ENCODE results near the gene MOB3B.

Gene MOB3B

GRCh38 chr9:27328483-27328882 is 201.1 kb downstream of the MOB3B start:
- H3K9me3 Mint-ChIP-seq = no peaks in the 10 kb centered on the region
- H3K36me3 Mint-ChIP-seq (ENCODE audit: low read depth) = no peaks in the 10 kb centered on the region
- H3K27me3 Mint-ChIP-seq = no peaks in the 10 kb centered on the region
- no peaks in the 10 kb centered on the region for H3K4me1 Mint-ChIP-seq (ENCODE audit: low read depth)
- no peak overlapping the region for H3K4me3 Mint-ChIP-seq
- no peak overlapping the region for H3K27ac Mint-ChIP-seq

GRCh38 chr9:27311184-27311583 is 218.4 kb downstream of the MOB3B start:
- Mint-ChIP-seq H3K36me3 (ENCODE audit: low read depth) (no peaks in the 10 kb centered on the region), H3K27me3 (peaks cover 5% of the 10 kb centered on the region), H3K4me3 (no peak overlapping the region), H3K27ac (no peak overlapping the region), H3K4me1 (ENCODE audit: low read depth) (no peaks in the 10 kb centered on the region), H3K9me3 (no peaks in the 10 kb centered on the region)

- H3K27ac Mint-ChIP-seq = no peak overlapping the region
- no peak overlapping the region for H3K4me3 Mint-ChIP-seq
- no peaks in the 10 kb centered on the region for H3K9me3 Mint-ChIP-seq
- H3K36me3 Mint-ChIP-seq (ENCODE audit: low read depth) = no peaks in the 10 kb centered on the region
- no peaks in the 10 kb centered on the region for H3K4me1 Mint-ChIP-seq (ENCODE audit: low read depth)
- H3K27me3 Mint-ChIP-seq = peaks cover 7% of the 10 kb centered on the region
These were observed 219.0 kb downstream of the MOB3B start for GRCh38 chr9:27310582-27310981.

- Mint-ChIP-seq H3K27me3 (peaks cover 3% of the 10 kb centered on the region), H3K4me3 (no peak overlapping the region), H3K4me1 (ENCODE audit: low read depth) (no peaks in the 10 kb centered on the region), H3K36me3 (ENCODE audit: low read depth) (no peaks in the 10 kb centered on the region), H3K27ac (no peak overlapping the region), H3K9me3 (no peaks in the 10 kb centered on the region)
These were observed 220.8 kb downstream of the MOB3B start for GRCh38 chr9:27308691-27309390.

- Mint-ChIP-seq H3K4me3 (no peak overlapping the region), H3K4me1 (ENCODE audit: low read depth) (no peaks in the 10 kb centered on the region), H3K27me3 (peaks cover 3% of the 10 kb centered on the region), H3K27ac (no peak overlapping the region), H3K9me3 (no peaks in the 10 kb centered on the region), H3K36me3 (ENCODE audit: low read depth) (no peaks in the 10 kb centered on the region)
These were observed 225.1 kb downstream of the MOB3B start for GRCh38 chr9:27304521-27304920.

- no peaks in the 10 kb centered on the region for H3K4me1 Mint-ChIP-seq (ENCODE audit: low read depth)
These were observed 226.4 kb downstream of the MOB3B start for GRCh38 chr9:27303219-27303618.

GRCh38 chr9:27297050-27297449 is 232.6 kb downstream of the MOB3B start, which contains the start of gene EQTN:
TSS of gene EQTN (minus strand) at chr9:27297150. CDS start at chr9:27297055, 95 bp downstream.
- H3K36me3 Mint-ChIP-seq (ENCODE audit: low read depth) = no peaks in the 10 kb centered on the region
- no peaks in the 10 kb centered on the region for H3K9me3 Mint-ChIP-seq
- H3K4me3 Mint-ChIP-seq = no peak within 1 kb of the TSS
- H3K27me3 Mint-ChIP-seq = no peaks in the 10 kb centered on the region
- H3K4me1 Mint-ChIP-seq (ENCODE audit: low read depth) = no peaks in the 10 kb centered on the region
- H3K27ac Mint-ChIP-seq = no peak within 1 kb of the TSS

More at GRCh38 chr9:27303219-27303618, 226.4 kb downstream of the MOB3B start:
- no peak overlapping the region for H3K4me3 Mint-ChIP-seq
- no peaks in the 10 kb centered on the region for H3K9me3 Mint-ChIP-seq
- H3K36me3 Mint-ChIP-seq (ENCODE audit: low read depth) = no peaks in the 10 kb centered on the region
- H3K27ac Mint-ChIP-seq = no peak overlapping the region
- H3K27me3 Mint-ChIP-seq = peaks cover 3% of the 10 kb centered on the region

- Mint-ChIP-seq H3K9me3 (no peaks in the 10 kb centered on the region), H3K27ac (no peak overlapping the region), H3K27me3 (no peaks in the 10 kb centered on the region), H3K4me1 (ENCODE audit: low read depth) (no peaks in the 10 kb centered on the region), H3K4me3 (no peak overlapping the region), H3K36me3 (ENCODE audit: low read depth) (no peaks in the 10 kb centered on the region)
These were observed 235.6 kb downstream of the MOB3B start for GRCh38 chr9:27293996-27294395.

GRCh38 chr9:27292659-27293405 is 236.8 kb downstream of the MOB3B start:
- Mint-ChIP-seq H3K9me3 (no peaks in the 10 kb centered on the region), H3K4me3 (no peak overlapping the region), H3K27me3 (peaks cover 5% of the 10 kb centered on the region), H3K36me3 (ENCODE audit: low read depth) (no peaks in the 10 kb centered on the region), H3K27ac (no peak overlapping the region), H3K4me1 (ENCODE audit: low read depth) (no peaks in the 10 kb centered on the region)

- Mint-ChIP-seq H3K36me3 (ENCODE audit: low read depth) (no peaks in the 10 kb centered on the region), H3K4me1 (ENCODE audit: low read depth) (no peaks in the 10 kb centered on the region), H3K27me3 (peaks cover 10% of the 10 kb centered on the region), H3K27ac (no peak overlapping the region), H3K4me3 (no peak overlapping the region), H3K9me3 (no peaks in the 10 kb centered on the region)
These were observed 238.3 kb downstream of the MOB3B start for GRCh38 chr9:27291292-27291691.

GRCh38 chr9:27282269-27282668 is 247.3 kb downstream of the MOB3B start:
- Mint-ChIP-seq H3K4me3 (no peak overlapping the region), H3K36me3 (ENCODE audit: low read depth) (no peaks in the 10 kb centered on the region), H3K4me1 (ENCODE audit: low read depth) (no peaks in the 10 kb centered on the region), H3K27me3 (peaks cover 14% of the 10 kb centered on the region), H3K9me3 (no peaks in the 10 kb centered on the region), H3K27ac (no peak overlapping the region)

- no peaks in the 10 kb centered on the region for H3K4me1 Mint-ChIP-seq (ENCODE audit: low read depth)
- no peak overlapping the region for H3K27ac Mint-ChIP-seq
- H3K27me3 Mint-ChIP-seq = peaks cover 5% of the 10 kb centered on the region
- no peaks in the 10 kb centered on the region for H3K36me3 Mint-ChIP-seq (ENCODE audit: low read depth)
- H3K9me3 Mint-ChIP-seq = no peaks in the 10 kb centered on the region
- H3K4me3 Mint-ChIP-seq = no peak overlapping the region
These were observed 248.8 kb downstream of the MOB3B start for GRCh38 chr9:27280860-27281259.

GRCh38 chr9:27280249-27280648 is 249.4 kb downstream of the MOB3B start:
- H3K4me1 Mint-ChIP-seq (ENCODE audit: low read depth) = no peaks in the 10 kb centered on the region
- H3K4me3 Mint-ChIP-seq = no peak overlapping the region
- no peaks in the 10 kb centered on the region for H3K36me3 Mint-ChIP-seq (ENCODE audit: low read depth)
- H3K27ac Mint-ChIP-seq = no peak overlapping the region
- H3K9me3 Mint-ChIP-seq = no peaks in the 10 kb centered on the region
- peaks cover 4% of the 10 kb centered on the region for H3K27me3 Mint-ChIP-seq

- H3K27ac Mint-ChIP-seq = no peak overlapping the region
- H3K27me3 Mint-ChIP-seq = peaks cover 4% of the 10 kb centered on the region
- no peaks in the 10 kb centered on the region for H3K9me3 Mint-ChIP-seq
- H3K36me3 Mint-ChIP-seq (ENCODE audit: low read depth) = no peaks in the 10 kb centered on the region
- no peaks in the 10 kb centered on the region for H3K4me1 Mint-ChIP-seq (ENCODE audit: low read depth)
- no peak overlapping the region for H3K4me3 Mint-ChIP-seq
These were observed 250.0 kb downstream of the MOB3B start for GRCh38 chr9:27279611-27280010.

GRCh38 chr9:27278374-27278773 is 251.2 kb downstream of the MOB3B start:
- Mint-ChIP-seq H3K36me3 (ENCODE audit: low read depth) (no peaks in the 10 kb centered on the region), H3K27me3 (peaks cover 4% of the 10 kb centered on the region), H3K4me1 (ENCODE audit: low read depth) (no peaks in the 10 kb centered on the region), H3K27ac (no peak overlapping the region), H3K4me3 (no peak overlapping the region), H3K9me3 (no peaks in the 10 kb centered on the region)

All from stimulated activated naive CD8-positive, alpha-beta T cell treated with anti-CD3 and anti-CD28 coated beads, Interleukin-15, Interleukin-2, amounts not matched to agents 100 ng/mL and 50 ng/mL, for 24 hours (primary cell).